Immature natural killer cell (primary cell): ENCODE measurements around the gene TAF11L4. TPM values are rescaled to one million over a fixed set of nuclear protein-coding genes. Genes with fewer than 3 reads are reported as not detected.
"Not testable (repeated sequence)": the region's sequence is repeated elsewhere in the genome, so short reads cannot be mapped to it uniquely, and the experiment has no call there.

Experiments
- DNase-seq, 3 donors: peaks; one replicate each; pipeline ENCODE4 v3.0.0; 2022; ENCODE audit warnings: mixed read lengths in 1 of 3
- H3K27ac Mint-ChIP-seq, 6 donors: one replicate each; pipeline ENCODE4 v1.8.0; 2020; ENCODE audit warnings: mixed read lengths in 6 of 6, mild to moderate bottlenecking in 5 of 6, inconsistent platforms in 4 of 6, moderate library complexity in 3 of 6
- H3K27me3 Mint-ChIP-seq, 3 donors: one replicate each; pipeline ENCODE4 v1.8.0; 2020 to 2021; ENCODE audit warnings: low read depth in 3 of 3, mild to moderate bottlenecking in 3 of 3, mixed read lengths in 3 of 3, moderate library complexity in 3 of 3, inconsistent platforms in 1 of 3
- H3K36me3 Mint-ChIP-seq, 3 donors: one replicate each; pipeline ENCODE4 v1.8.0; 2020; ENCODE audit warnings: mixed read lengths in 3 of 3, inconsistent platforms in 2 of 3, mild to moderate bottlenecking in 2 of 3
- H3K4me1 Mint-ChIP-seq, 2 donors: one replicate each; pipeline ENCODE4 v1.8.0; 2020; ENCODE audit warnings: inconsistent platforms in 2 of 2, mild to moderate bottlenecking in 2 of 2, mixed read lengths in 2 of 2, moderate library complexity in 1 of 2
- H3K4me3 Mint-ChIP-seq, 5 donors: one replicate each; pipeline ENCODE4 v1.8.0; 2020; ENCODE audit warnings: mild to moderate bottlenecking in 5 of 5, mixed read lengths in 5 of 5, inconsistent platforms in 3 of 5, moderate library complexity in 3 of 5
- H3K9me3 Mint-ChIP-seq, 6 donors: one replicate each; pipeline ENCODE4 v1.8.0; 2020; ENCODE audit warnings: mild to moderate bottlenecking in 6 of 6, mixed read lengths in 6 of 6, inconsistent platforms in 4 of 6, moderate library complexity in 3 of 6
- polyA plus RNA-seq, 3 donors: library from polyadenylated mRNA; unstranded; fragments of 300-500 nt; fragmentation: Illumina TruSeq; gene quantifications; one replicate each; pipeline ENCODE4 v1.2.3, GENCODE V29; 2021

Gene TAF11L4
- polyA plus RNA-seq: not detected

DNA sequence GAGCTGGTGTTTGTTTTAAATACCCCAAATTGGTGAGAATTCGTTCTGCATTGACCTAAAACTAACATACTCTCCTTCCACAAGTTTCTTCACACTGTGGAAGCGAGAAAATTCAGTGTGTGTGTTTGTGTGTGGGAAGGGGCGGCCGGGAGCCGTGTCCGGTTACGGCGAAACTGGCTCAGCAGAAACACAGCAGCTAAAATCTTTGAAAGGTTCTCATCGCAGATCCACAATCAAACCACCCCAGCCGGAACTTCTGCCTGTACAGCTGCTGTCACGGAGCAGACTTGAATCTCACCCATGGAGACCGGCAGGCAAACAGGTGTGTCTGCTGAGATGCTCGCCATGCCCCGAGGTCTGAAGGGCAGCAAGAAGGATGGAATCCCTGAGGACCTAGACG, at the start of gene TAF11L4:
TAF11L4 (plus strand) TSS at position 301 of the 400 bp plus-strand sequence.
- H3K27ac Mint-ChIP-seq, H3K4me3 Mint-ChIP-seq, H3K27me3 Mint-ChIP-seq, H3K4me1 Mint-ChIP-seq, H3K9me3 Mint-ChIP-seq, H3K36me3 Mint-ChIP-seq, DNase-seq: not testable (repeated sequence)

GRCh38 chr5:17475064-17475463, 46.5 kb upstream of the TAF11L4 start:
- H3K4me3 Mint-ChIP-seq, DNase-seq, H3K27ac Mint-ChIP-seq, H3K36me3 Mint-ChIP-seq, H3K4me1 Mint-ChIP-seq, H3K27me3 Mint-ChIP-seq: not testable (repeated sequence)
- peaks cover 6 to 29% (median 22%) of the 10 kb centered on the region in 6 donors for H3K9me3 Mint-ChIP-seq

GRCh38 chr5:17477043-17477442, 44.6 kb upstream of the TAF11L4 start:
- Mint-ChIP-seq H3K9me3 (peaks cover 7 to 22% (median 16%) of the 10 kb centered on the region in 6 donors), H3K4me1 (no peaks in the 10 kb centered on the region), H3K27ac (no peak overlapping the region), H3K27me3 (peaks cover 0 to 8% (median 3%) of the 10 kb centered on the region in 3 donors), H3K4me3 (no peak overlapping the region), H3K36me3 (no peaks in the 10 kb centered on the region)
- DNase-seq: no peak

- no peaks in the 10 kb centered on the region for H3K4me1 Mint-ChIP-seq
- H3K4me3 Mint-ChIP-seq: no peak overlapping the region
- peaks cover 0 to 8% (median 1%) of the 10 kb centered on the region in 3 donors for H3K27me3 Mint-ChIP-seq
- H3K9me3 Mint-ChIP-seq: peaks cover 7 to 20% (median 15%) of the 10 kb centered on the region in 6 donors
- H3K27ac Mint-ChIP-seq: no peak overlapping the region
- DNase-seq: no peak
- H3K36me3 Mint-ChIP-seq: no peaks in the 10 kb centered on the region
Observed at GRCh38 chr5:17477573-17478265, 43.9 kb upstream of the TAF11L4 start.

DNA sequence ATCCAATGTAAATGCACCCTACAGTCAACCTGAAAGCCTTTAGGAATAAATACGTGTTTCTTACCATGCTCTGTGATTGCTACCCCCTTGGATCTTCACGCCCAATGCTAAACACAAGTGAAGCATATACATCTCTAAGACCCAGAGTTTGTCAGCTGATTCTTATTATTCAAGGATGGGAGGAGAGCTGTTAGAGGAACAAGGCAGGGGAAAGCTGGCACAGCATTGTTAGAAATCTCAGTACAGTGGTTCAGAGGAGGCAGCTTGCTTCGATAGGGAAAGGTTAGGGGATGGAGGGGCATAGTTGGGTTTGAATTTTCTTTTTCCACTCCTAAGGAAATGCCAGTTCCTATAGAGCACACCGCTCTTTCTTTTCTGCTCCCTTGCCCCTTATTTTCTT, 40.2 kb upstream of the TAF11L4 start:
- no peaks in the 10 kb centered on the region for H3K36me3 Mint-ChIP-seq
- H3K27ac Mint-ChIP-seq: no peak overlapping the region
- H3K4me1 Mint-ChIP-seq: no peaks in the 10 kb centered on the region
- peaks cover 6 to 15% (median 11%) of the 10 kb centered on the region in 6 donors for H3K9me3 Mint-ChIP-seq
- H3K4me3 Mint-ChIP-seq: no peak overlapping the region
- peaks cover 0 to 3% (median 2%) of the 10 kb centered on the region in 3 donors for H3K27me3 Mint-ChIP-seq
- DNase-seq: no peak

GRCh38 chr5:17482790-17483189, 38.8 kb upstream of the TAF11L4 start:
- Mint-ChIP-seq H3K27ac (no peak overlapping the region), H3K9me3 (peaks cover 7 to 21% (median 12%) of the 10 kb centered on the region in 6 donors), H3K36me3 (no peaks in the 10 kb centered on the region), H3K27me3 (peaks cover 0 to 3% (median 2%) of the 10 kb centered on the region in 3 donors), H3K4me1 (no peaks in the 10 kb centered on the region), H3K4me3 (no peak overlapping the region)
- no peak for DNase-seq

- not testable (repeated sequence) for H3K27me3 Mint-ChIP-seq, H3K27ac Mint-ChIP-seq, H3K36me3 Mint-ChIP-seq, DNase-seq, H3K4me3 Mint-ChIP-seq, H3K4me1 Mint-ChIP-seq
- peaks cover 6 to 26% (median 14%) of the 10 kb centered on the region in 6 donors for H3K9me3 Mint-ChIP-seq
Observed at GRCh38 chr5:17486464-17487173, 35.0 kb upstream of the TAF11L4 start.

DNA sequence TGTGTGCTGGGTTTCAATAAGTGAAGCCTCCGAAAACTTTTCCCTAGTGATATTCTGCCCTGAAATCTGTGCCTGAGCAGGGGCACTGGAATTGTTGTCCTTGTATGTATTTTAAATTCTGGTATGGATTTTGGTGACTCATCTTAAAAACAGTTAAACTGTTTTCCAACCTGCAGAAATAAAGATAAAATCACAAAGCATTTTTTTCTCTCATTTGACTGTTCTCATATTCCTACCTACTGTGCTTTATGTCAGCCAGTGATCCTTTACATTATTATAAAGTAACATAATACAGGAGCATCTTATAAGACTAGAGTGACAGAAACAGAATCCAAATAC, 34.5 kb upstream of the TAF11L4 start:
- DNase-seq: no peak
- no peak overlapping the region for H3K4me3 Mint-ChIP-seq
- peaks cover 0 to 2% (median 0%) of the 10 kb centered on the region in 3 donors for H3K27me3 Mint-ChIP-seq
- peaks cover 6 to 27% (median 15%) of the 10 kb centered on the region in 6 donors for H3K9me3 Mint-ChIP-seq
- H3K27ac Mint-ChIP-seq: no peak overlapping the region
- H3K4me1 Mint-ChIP-seq: no peaks in the 10 kb centered on the region
- H3K36me3 Mint-ChIP-seq: no peaks in the 10 kb centered on the region

GRCh38 chr5:17491257-17491656, 30.3 kb upstream of the TAF11L4 start:
- H3K4me3 Mint-ChIP-seq, DNase-seq, H3K27ac Mint-ChIP-seq, H3K36me3 Mint-ChIP-seq, H3K27me3 Mint-ChIP-seq, H3K4me1 Mint-ChIP-seq: not testable (repeated sequence)
- peaks cover 14 to 47% (median 25%) of the 10 kb centered on the region in 6 donors for H3K9me3 Mint-ChIP-seq

DNA sequence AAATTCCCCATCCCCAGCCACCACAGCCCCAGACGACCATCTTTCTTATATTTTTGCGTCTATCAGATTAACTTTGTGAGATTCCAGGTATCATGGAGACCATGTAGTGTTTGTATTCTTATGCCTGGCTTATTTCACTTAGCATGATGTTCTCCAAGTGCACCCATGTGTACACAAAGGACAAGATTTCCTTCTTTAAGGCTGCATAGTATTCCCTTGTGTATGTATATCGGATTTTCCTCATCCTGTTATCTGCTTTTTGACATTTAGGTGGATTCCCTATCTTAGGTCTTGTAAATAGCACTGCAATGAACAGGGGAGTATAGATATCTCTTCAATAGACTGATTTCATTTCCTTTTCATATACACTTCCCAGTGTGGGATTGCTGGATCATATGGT, 28.8 kb upstream of the TAF11L4 start:
- Mint-ChIP-seq H3K27me3 (no peaks in the 10 kb centered on the region), H3K4me1 (no peaks in the 10 kb centered on the region), H3K27ac (no peak overlapping the region), H3K9me3 (peaks cover 12 to 52% (median 26%) of the 10 kb centered on the region in 6 donors), H3K36me3 (peaks cover 0 to 5% (median 0%) of the 10 kb centered on the region in 3 donors), H3K4me3 (no peak overlapping the region)
- DNase-seq: no peak

- Mint-ChIP-seq H3K27me3 (peaks cover 0 to 2% (median 0%) of the 10 kb centered on the region in 3 donors), H3K4me3 (no peak overlapping the region), H3K27ac (no peak overlapping the region), H3K36me3 (peaks cover 0 to 5% (median 0%) of the 10 kb centered on the region in 3 donors), H3K4me1 (no peaks in the 10 kb centered on the region), H3K9me3 (peaks cover 9 to 53% (median 26%) of the 10 kb centered on the region in 6 donors)
- DNase-seq: no peak
Observed at GRCh38 chr5:17497446-17497845, 24.2 kb upstream of the TAF11L4 start.

DNA sequence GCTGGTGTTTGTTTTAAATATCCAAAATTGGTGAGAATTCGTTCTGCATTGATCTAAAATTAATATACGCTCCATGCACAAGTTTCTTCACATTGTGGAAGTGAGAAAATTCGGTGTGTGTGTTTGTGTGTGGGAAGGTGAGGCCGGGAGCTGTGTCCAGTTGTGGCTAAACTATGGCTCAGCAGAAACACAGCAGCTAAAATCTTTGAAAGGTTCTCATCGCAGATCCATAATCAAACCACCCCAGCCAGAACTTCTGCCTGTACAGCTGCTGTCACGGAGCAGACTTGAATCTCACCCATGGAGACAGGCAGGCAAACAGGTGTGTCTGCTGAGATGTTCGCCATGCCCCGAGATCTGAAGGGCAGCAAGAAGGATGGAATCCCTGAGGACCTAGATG, 23.7 kb upstream of the TAF11L4 start, which contains the start of gene TAF11L2:
TAF11L2 (plus strand) TSS at position 301 of the 400 bp plus-strand sequence.
- not testable (repeated sequence) for H3K36me3 Mint-ChIP-seq, DNase-seq, H3K4me3 Mint-ChIP-seq, H3K27me3 Mint-ChIP-seq, H3K27ac Mint-ChIP-seq, H3K4me1 Mint-ChIP-seq
- peaks cover 6 to 51% (median 23%) of the 10 kb centered on the region in 6 donors for H3K9me3 Mint-ChIP-seq

- no peak for DNase-seq
- Mint-ChIP-seq H3K36me3 (no peaks in the 10 kb centered on the region), H3K27me3 (no peaks in the 10 kb centered on the region), H3K9me3 (peaks cover 8 to 44% (median 15%) of the 10 kb centered on the region in 6 donors), H3K4me3 (no peak overlapping the region), H3K4me1 (no peaks in the 10 kb centered on the region), H3K27ac (no peak overlapping the region)
Observed at GRCh38 chr5:17511775-17512325, 9.8 kb upstream of the TAF11L4 start.

DNA sequence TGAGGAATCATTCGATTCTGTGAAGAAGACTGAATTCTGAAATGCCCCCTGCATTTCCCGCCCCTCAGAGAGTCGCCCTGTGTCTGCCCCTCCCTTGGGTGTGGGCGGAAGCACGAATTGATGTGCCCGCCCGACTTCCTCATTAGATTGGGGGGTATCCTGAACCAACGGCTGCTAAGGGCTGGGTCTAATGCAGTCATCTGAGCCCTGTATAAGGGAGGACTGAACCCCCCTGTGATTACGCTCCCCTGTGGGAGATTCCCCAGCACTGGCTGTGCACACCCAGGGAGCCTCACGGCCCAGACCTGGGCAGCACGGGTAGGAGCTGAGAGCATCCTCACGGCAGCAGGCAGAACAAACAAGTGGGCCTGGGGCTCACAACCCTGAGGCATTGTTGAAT, 4.1 kb upstream of the TAF11L4 start:
- peaks cover 3 to 16% (median 7%) of the 10 kb centered on the region in 6 donors for H3K9me3 Mint-ChIP-seq
- H3K4me1 Mint-ChIP-seq, H3K27me3 Mint-ChIP-seq, H3K4me3 Mint-ChIP-seq, H3K36me3 Mint-ChIP-seq, DNase-seq, H3K27ac Mint-ChIP-seq: not testable (repeated sequence)
